ENCODE data around the gene ACAD11.

- no peak for TF ChIP-seq CTCF (IDR thresholded peaks at IDR 0.05)
- no peak for TF ChIP-seq POLR2AphosphoS5 (IDR thresholded peaks at IDR 0.05; ENCODE audit: insufficient read depth in 1 of 2, low read depth in 1 of 2)
- TF ChIP-seq POLR2A (IDR thresholded peaks at IDR 0.05), result no peak
These were observed 29.0 kb downstream of the ACAD11 start for GRCh38 chr3:132630612-132631011.
